DMS 273 treated with DMSO at 0.1 percent for 48 hours (cell line): ENCODE results near the gene NUDT6.
"Not testable (repeated sequence)": the region's sequence is repeated elsewhere in the genome, so short reads cannot be mapped to it uniquely, and the experiment has no call there.

ENCODE experiments used
- DNase-seq: peaks from one replicate; lab custom pipeline; 2025; lab: John Stamatoyannopoulos, UW

The NUDT6 gene, protein sequence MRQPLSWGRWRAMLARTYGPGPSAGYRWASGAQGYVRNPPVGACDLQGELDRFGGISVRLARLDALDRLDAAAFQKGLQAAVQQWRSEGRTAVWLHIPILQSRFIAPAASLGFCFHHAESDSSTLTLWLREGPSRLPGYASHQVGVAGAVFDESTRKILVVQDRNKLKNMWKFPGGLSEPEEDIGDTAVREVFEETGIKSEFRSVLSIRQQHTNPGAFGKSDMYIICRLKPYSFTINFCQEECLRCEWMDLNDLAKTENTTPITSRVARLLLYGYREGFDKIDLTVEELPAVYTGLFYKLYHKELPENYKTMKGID

GRCh38 chr4:122921971-122922876 is at the start of gene NUDT6:
NUDT6 (minus strand) TSS chr4:122922597; CDS start chr4:122922572, 25 bp downstream.
- DNase-seq = peak; percentile 42

DNA sequence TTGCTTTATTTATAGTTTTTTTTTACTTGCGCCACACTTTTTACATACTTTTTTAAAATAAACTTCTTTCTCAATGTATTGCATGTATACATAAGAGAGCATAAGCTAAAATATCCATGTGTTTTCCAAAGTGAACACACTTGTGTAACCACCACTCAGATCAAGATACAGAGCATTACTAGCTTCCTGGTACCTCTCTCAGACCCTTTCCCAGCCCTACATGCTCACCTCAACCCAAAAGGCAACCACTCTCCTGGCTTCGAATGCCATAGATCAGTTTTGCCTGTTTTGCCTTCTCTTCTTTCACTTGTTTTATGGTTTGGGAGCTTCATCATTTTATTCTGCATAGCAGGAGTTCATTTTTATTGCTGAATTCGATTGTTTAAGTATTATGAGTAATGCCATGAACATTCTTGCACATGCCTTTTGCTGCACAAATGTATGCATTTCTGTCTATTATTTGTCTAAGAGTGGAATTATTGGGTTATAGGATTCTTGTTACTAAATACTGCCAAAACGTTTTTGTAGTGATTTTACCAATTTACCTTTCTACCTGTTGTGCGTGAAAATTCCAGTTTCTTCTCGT is 45.9 kb upstream of the NUDT6 start:
- DNase-seq = no peak

- no peak for DNase-seq
Measured at GRCh38 chr4:122967231-122967630, 44.8 kb upstream of the NUDT6 start.

DNA sequence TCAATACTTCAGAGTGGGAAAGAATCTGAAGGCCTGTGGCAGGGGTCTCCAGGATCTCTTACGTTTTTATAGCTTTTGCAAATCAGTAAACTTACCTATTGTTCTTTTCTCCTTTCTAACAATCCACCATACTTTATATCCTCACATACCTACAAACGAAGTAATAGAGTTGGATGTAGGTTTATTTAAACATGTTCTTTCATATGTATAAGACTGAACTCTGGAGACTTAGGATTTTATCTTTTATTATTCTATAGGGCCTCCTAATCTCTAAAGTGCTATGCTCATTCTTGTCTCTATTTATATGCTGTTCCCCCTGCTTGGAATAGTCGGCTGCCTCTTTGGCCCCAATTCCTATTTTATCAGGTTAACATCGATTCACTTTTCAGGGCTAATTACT is 43.8 kb upstream of the NUDT6 start:
- DNase-seq = no peak

- DNase-seq = no peak
Measured at GRCh38 chr4:122963216-122963615, 40.8 kb upstream of the NUDT6 start.

- no peak for DNase-seq
Measured at GRCh38 chr4:122960611-122961000, 38.2 kb upstream of the NUDT6 start.

- no peak for DNase-seq
Measured at GRCh38 chr4:122959981-122960610, 37.7 kb upstream of the NUDT6 start.

DNA sequence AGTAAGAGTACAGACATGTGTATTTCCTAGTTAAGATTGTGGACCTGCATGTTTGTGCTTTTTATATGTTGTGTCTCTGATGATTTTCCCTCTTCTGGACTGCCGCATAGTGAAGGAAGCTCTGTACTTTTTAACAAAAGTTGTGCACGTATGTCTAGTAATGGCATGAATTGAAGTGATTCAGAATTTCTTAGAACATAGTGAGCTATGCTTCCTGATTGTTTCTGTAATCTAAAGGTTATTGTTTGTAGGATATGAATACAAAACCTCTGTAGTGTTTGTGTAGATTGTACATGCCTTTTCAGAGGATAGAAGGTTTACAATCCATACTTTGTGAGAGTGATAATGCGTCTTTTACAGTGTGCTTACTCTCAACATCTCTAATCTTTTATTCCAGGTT is 37.0 kb upstream of the NUDT6 start:
- DNase-seq = no peak

GRCh38 chr4:122958505-122958904 is 36.1 kb upstream of the NUDT6 start:
- DNase-seq = no peak

GRCh38 chr4:122953924-122954323 is 31.5 kb upstream of the NUDT6 start:
- DNase-seq = no peak

DNA sequence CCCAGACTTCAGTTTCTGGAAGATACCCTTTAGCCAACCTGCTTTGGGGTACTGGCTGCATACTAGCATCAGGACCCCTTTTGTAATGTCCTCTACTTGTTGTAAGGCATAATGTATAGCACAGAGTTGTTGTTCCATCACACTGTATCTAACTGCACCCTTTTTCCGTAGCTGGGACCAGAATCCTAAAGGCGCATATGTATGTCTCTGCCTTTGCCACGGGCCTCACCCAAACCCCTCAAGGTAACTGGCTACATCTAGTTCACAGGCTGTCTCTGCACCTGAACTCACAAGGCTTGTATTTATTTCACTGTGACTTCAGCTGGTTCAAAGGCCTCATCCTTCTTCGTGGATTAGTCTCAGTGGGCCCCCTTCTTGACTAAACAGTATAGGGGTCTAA is 29.6 kb upstream of the NUDT6 start:
- no peak for DNase-seq

DNA sequence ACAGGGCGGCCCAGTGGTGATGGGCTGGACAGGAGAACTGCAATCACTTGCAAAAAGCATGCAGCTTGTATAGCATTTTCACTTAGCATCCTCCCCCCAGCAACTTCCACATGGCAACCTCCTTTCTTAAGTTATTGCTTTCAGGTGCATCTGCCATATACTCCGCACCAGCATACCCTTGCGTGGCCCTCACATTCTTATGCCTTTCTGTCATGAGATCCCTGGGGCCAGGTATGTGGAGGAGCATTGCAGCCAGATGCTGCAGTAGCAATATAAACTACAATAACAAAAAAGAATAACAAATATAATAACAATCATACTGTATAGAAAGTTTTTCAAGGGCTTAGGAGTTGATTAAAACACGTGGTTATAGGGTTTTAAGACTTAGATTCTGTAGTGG is 26.3 kb upstream of the NUDT6 start:
- no peak for DNase-seq

GRCh38 chr4:122946142-122946541 is 23.7 kb upstream of the NUDT6 start:
- DNase-seq = no peak

- DNase-seq = not testable (repeated sequence)
Measured at GRCh38 chr4:122945136-122945535, 22.7 kb upstream of the NUDT6 start.

DNA sequence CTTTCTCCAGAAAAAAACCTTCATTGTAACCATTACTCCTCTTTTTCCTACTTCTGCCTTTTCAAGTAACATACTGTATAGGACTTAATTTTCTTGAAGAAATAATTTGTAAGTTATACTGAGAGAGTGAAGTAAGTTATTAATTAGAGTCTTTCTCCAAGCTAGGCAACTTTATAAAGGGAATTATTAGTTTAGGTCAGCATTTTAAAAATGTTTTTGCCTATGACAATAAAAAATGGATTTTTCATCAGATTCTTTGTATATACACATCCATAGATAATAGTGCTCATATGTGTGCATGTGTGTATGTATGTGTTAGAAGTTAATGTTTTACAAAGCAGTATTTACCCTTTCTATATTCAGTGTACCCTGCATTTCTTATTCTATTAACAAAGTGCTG is 10.4 kb upstream of the NUDT6 start:
- no peak for DNase-seq

DNA sequence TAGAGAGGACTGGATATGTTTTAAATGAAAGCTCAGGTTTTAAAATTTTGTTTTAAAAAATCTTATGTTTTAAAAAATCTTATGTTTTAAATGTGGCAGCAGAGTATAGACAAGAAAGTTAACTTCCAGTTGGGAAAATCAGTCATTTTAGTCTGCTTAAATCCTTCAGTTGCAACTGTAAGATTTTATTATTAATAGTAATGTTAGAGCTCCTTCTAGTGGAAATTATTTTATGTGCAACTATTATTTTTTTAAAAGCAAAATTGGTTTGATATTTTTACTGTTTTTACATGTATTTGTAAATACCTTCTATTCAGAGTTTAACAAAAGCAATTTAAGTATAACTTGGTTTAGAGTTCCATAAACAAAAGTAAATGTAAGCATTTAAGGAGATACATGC is 8.5 kb upstream of the NUDT6 start:
- DNase-seq = no peak

- no peak for DNase-seq
Measured at GRCh38 chr4:122928930-122929329, 6.5 kb upstream of the NUDT6 start.

DNA sequence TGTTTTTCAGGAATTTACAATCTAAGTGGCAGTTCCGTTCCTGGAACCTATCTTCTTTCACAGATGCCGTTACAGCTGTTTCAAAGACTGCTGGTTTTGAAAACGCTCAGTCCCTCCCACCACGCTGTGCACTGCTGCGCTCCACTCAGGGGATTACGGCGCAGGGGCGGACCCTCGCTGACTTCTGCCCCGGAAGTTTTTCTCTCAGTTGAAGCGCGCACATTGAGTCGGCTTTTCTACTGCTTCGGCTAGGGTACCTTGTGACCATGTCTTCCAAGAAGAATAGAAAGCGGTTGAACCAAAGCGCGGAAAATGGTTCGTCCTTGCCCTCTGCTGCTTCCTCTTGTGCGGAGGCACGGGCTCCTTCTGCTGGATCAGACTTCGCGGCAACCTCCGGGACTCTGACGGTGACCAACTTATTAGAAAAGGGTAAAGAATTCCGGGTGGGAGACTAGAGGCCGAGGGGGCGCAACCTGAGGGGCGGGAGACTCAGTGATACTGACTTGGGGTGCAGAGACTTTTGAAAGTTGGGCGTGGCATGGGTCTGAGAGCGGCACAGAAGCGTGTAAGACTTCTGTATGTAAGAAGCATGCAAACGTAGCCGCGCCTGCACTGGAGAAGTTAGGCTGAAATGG is 597 bp upstream of the NUDT6 start:
- DNase-seq = peak; percentile 42

DNA sequence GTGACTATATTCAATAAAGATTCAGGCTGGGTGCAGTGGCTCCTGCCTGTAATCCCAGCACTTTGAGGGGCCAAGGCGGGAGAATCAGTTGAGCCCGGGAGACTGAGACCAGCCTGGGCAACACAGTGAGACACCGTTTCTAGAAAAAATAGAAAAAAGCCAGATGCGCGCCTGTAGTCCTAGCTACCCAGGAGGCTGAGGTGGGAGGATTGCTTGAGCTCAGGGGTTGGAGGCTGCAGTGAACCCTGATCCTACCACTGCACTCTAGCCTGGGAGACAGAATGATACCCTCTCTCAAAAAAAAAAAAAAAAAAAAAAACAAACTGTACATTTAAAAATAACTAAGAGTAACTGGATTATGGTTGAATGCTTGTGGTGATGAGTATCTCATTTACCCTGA is 1.1 kb downstream of the NUDT6 start:
- no peak for DNase-seq

GRCh38 chr4:122920473-122920872 is 1.9 kb downstream of the NUDT6 start:
- DNase-seq = no peak

DNA sequence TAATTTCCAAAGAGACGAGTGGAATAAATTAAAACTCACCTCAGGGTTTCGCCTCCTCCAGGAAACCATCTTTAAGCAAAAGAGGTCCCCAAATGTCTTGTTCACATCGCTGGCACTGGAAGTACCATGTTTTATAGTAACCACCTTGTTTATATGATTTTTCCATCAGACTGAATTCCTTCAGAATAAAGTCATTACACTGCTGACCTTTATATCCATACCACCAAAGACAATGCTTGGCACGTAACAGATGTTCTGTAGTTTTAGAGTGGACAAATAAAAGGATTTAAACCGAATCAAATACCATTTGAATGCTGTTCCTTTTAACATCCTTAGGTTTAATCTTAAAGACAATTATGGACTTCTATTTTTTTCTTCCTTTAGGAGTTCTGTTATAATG is 4.7 kb downstream of the NUDT6 start:
- no peak for DNase-seq

- DNase-seq = no peak
Measured at GRCh38 chr4:122914938-122915337, 7.5 kb downstream of the NUDT6 start.
